ENCODE measurements around the gene RAB6B.

DNA sequence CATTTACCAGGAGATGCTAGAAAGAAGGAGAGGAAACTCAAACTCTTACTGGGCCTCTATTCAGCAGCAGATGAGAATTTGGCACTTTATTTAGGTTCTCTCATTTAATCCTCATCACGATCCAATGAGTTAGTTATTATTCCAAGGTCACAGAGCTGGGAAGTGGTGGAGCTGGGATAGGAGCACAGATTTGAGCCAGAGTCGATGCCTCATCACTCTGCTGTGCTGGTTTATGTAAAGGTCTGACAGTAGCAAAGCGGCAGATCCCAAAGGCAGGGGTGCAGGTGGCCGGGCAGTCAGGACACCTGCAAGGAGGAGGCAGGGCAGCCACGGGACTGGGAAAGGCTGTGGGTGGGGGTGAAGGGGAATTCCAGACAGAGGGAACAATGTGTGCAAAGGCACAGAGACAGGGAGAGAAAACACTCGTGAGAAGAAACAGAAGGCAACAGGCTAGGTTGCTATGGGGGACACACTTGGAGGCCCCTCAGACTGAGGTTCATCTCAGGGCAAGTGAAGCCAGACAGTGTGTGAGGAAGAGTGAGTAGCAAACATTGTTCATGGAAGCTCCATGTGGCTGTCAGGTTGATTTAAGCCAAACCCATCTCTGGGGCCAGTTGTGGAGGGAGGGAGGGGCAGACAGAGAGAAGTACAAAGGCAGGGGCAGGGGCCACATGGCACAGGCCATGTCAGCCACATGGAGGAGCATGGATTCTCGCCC lies 26.8 kb downstream of the RAB6B start:
- TF ChIP-seq CTCF (conservative IDR thresholded peaks at IDR 0.05; ENCODE audit: low read depth, low read length) (no peak), MAFK (IDR thresholded peaks at IDR 0.05; ENCODE audit: low read depth, low read length) (no peak), POLR2A (IDR thresholded peaks at IDR 0.05; ENCODE audit: low read depth, low read length) (no peak), RAD21 (IDR thresholded peaks at IDR 0.05; ENCODE audit: low read length) (no peak), FOS (IDR thresholded peaks at IDR 0.05; ENCODE audit: low read depth, low read length) (no peak), RFX5 (IDR thresholded peaks at IDR 0.05; ENCODE audit: low read depth, low read length) (no peak), RCOR1 (IDR thresholded peaks at IDR 0.05; ENCODE audit: insufficient replicate concordance, low read length) (no peak), CEBPB (IDR thresholded peaks at IDR 0.05; ENCODE audit: low read depth, low read length) (no peak), CHD1 (IDR thresholded peaks at IDR 0.05; ENCODE audit: low read depth, low read length) (no peak)
- TF ChIP-seq, protein P1, sequence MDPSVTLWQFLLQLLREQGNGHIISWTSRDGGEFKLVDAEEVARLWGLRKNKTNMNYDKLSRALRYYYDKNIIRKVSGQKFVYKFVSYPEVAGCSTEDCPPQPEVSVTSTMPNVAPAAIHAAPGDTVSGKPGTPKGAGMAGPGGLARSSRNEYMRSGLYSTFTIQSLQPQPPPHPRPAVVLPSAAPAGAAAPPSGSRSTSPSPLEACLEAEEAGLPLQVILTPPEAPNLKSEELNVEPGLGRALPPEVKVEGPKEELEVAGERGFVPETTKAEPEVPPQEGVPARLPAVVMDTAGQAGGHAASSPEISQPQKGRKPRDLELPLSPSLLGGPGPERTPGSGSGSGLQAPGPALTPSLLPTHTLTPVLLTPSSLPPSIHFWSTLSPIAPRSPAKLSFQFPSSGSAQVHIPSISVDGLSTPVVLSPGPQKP (IDR thresholded peaks at IDR 0.05; ENCODE audit: borderline replicate concordance, low read depth, low read length) = no peak
- TF ChIP-seq, protein P2, sequence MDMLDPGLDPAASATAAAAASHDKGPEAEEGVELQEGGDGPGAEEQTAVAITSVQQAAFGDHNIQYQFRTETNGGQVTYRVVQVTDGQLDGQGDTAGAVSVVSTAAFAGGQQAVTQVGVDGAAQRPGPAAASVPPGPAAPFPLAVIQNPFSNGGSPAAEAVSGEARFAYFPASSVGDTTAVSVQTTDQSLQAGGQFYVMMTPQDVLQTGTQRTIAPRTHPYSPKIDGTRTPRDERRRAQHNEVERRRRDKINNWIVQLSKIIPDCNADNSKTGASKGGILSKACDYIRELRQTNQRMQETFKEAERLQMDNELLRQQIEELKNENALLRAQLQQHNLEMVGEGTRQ (IDR thresholded peaks at IDR 0.05; ENCODE audit: low read depth, low read length) = no peak
